ENCODE results near the gene LUC7L3.

- TF ChIP-seq CTCF (IDR thresholded peaks at IDR 0.05; ENCODE audit: insufficient read depth, low read length) (no peak), REST (IDR thresholded peaks at IDR 0.05; ENCODE audit: insufficient replicate concordance, low read depth) (no peak), SPI1 (IDR thresholded peaks at IDR 0.05; ENCODE audit: borderline replicate concordance, low read depth) (no peak)
Measured at GRCh38 chr17:50677851-50678375, 41.5 kb upstream of the LUC7L3 start.
